GM21515 (cell line): ENCODE results near the gene DNAJC2.
"Not testable (repeated sequence)": the region's sequence is repeated elsewhere in the genome, so short reads cannot be mapped to it uniquely, and the experiment has no call there.

ENCODE experiments used
- ATAC-seq: cut with Tn5 transposase; IDR thresholded peaks from one replicate; pipeline ENCODE4 v1.9.1; 2021; ENCODE audit not compliant: unreplicated experiment

Gene DNAJC2

DNA sequence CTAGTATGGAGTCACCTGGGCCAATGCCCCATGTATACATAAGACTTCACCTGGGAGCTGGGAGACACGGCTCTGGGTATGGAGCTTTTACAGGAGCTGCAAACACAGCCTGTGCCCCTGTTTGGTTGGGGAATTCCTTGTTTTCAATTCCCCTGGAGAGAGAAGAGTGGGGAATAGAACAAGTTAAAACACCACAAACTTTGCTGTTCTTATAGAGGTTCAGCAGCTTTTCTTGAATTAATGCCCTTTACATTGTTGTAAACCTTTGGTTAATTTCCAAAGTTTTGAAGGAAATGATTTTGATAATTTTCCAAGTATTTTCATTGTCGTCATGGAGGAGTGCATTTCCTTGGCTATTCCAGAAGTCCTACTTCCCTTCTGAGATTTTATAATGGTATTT, 66.4 kb downstream of the DNAJC2 start:
- not testable (repeated sequence) for ATAC-seq

DNA sequence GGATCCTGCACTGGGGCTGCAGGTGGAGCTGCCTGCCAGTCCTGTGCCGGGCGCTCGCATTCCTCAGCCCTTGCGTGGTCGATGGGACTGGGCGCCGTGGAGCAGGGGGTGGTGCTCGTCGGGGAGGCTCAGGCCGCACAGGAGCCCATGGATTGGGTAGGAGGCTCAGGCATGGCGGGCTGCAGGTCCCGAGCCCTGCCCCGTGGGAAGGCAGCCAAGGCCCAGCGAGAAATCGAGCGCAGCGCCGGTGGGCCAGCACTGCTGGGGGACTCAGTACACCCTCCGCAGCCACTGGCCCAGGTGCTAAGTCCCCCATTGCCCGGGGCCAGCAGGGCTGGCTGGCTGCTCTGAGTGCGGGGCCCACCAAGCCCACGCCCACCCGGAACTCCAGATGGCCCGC, 69.7 kb downstream of the DNAJC2 start:
- not testable (repeated sequence) for ATAC-seq

DNA sequence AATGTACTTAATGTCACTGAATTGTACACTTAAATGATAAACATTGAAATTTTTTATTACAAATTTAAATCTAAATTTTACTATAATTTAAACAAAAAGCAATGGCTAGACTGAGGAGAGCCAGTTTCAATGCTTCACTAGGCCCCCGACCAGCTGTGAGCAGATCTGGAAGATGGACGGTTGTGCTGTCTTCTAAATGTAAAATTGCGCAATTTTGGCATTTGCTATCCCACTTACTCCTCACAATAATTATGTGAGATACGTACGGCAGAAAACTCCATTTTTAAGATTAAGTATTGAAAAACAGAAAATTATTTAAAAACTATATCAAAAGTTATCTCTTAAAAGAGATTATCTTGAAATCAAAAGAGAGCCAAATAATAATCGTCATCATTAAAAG, 71.2 kb downstream of the DNAJC2 start:
- not testable (repeated sequence) for ATAC-seq

DNA sequence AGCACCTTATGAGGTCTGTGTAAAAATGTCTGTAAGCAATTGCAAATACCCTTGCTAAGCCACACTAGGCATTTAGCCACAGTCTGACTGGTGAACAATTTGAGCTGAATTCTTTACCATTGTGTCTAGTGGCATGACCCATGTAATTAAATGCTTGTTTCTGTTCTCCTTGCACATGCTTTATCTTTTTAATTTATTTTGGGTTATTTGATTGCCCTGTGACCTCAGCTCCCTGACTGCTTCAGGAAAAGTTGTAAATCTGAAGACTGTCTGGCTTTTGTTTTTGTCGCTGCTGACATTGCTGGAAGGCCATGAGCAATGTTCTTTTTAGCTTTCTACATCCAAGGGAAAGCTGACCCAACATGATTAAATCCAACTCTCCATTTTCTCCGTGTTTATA, 78.3 kb downstream of the DNAJC2 start:
- ATAC-seq, result not testable (repeated sequence)

DNA sequence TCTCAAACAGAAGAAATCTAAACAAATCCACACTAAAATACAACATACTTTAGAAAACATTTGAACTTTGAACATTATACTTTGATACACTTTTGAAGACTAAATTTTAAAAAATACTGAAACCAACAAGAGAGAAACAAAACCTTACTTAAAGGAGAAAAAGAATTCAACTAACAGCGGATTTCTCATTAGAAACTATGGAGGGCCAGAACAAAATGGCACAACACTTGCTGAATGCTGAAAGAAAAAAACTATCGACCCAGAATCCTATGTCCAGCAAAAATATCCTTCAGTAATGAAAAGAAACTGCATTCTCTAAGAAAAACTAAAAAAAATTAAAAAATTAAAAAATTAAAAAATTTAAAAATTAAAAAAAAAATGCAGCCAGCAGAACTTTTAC, 80.5 kb downstream of the DNAJC2 start:
- ATAC-seq, result not testable (repeated sequence)
